ENCODE results near the gene ITPKA. TPM values are rescaled to one million over a fixed set of nuclear protein-coding genes. Genes with fewer than 3 reads are reported as not detected.

The ITPKA gene
- total RNA-seq, 2 donors from 2014 or later, result 46.4 to 50.9 TPM

GRCh38 chr15:41544650-41545015, 51.0 kb downstream of the ITPKA start:
- DNase-seq (peak; percentile 26 to 40), ATAC-seq (no peak)
- intact Hi-C loops (cut with DNase I, micrococcal nuclease), result no loop called here

- intact Hi-C loops (cut with DNase I, micrococcal nuclease), result no loop called here
- DNase-seq (no peak), ATAC-seq (no peak)
These were observed 51.5 kb downstream of the ITPKA start for GRCh38 chr15:41545218-41545617.

- ATAC-seq, result no peak
- intact Hi-C loops (cut with DNase I, micrococcal nuclease), result no loop called here
- DNase-seq, result no peak
These were observed 53.4 kb downstream of the ITPKA start for GRCh38 chr15:41546851-41547786.

DNA sequence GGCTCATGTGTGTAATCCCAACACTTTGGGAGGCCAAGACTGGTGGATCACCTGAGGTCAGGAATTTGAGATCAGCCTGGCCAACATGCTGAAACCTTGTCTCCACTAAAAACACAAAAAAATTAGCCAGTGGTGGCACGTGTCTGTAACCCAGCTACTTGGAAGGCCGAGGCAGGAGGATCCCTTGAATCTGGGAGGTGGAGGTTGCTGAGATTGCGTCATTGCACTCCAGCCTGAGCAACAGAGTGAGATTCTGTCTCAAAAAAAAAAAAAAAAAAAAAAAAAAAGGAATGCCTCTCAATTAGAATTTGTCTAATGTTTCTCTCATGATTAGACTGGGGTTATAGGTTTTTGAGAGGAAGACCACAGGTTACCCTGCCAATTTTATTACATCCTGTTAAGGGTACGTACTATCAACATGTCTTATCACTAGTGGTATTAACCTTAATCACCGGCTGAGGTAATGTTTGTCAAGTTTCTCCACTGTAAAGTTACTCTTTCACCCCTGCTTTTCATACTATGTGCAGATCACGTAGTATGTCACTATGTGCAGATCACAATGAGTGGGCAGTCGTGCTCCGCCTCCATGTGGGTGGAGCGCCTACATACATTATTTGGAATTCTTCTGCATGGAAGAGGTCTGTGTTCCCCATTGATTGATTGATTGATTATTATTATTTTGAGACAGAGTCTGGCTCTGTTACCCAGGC, 56.5 kb downstream of the ITPKA start:
- ATAC-seq, result no peak
- intact Hi-C loops (cut with DNase I, micrococcal nuclease), result no loop called here
- DNase-seq, result no peak

Other genes with a start within 250 kb of the ITPKA start
- gene OIP5, start 161.3 kb upstream of the ITPKA start, total RNA-seq, result 1 to 10 TPM; 1.5 to 4.5 TPM
- 10 to 100 TPM in 1 of 2 donors, 1 to 10 TPM in 1; 8.9 to 20.8 TPM for gene NUSAP1, start 161.0 kb upstream of the ITPKA start, total RNA-seq
- gene NDUFAF1, start 91.4 kb upstream of the ITPKA start, total RNA-seq, result 10 to 100 TPM; 11.1 to 13.2 TPM
- 10 to 100 TPM; 28.8 to 32.7 TPM for gene RTF1, start 76.8 kb upstream of the ITPKA start, total RNA-seq
- 10 to 100 TPM; 12.0 to 18.7 TPM for gene LTK, start 20.0 kb downstream of the ITPKA start, total RNA-seq
- 10 to 100 TPM; 20.5 to 26.1 TPM for gene RPAP1, start 50.4 kb downstream of the ITPKA start, total RNA-seq
- gene TYRO3, start 65.3 kb downstream of the ITPKA start, total RNA-seq, result 1 to 10 TPM; 2.0 to 2.6 TPM
- gene MGA, start 166.5 kb downstream of the ITPKA start, total RNA-seq, result 10 to 100 TPM; 26.9 to 28.2 TPM

Data from left colon (tissue), 2 donors.